ENCODE results near the gene TFF1. TPM values are rescaled to one million over a fixed set of nuclear protein-coding genes. Genes with fewer than 3 reads are reported as not detected.

TFF1 gene
- total RNA-seq, 2 donors from 2014 or later, result 0.97 to 1.7 TPM

DNA sequence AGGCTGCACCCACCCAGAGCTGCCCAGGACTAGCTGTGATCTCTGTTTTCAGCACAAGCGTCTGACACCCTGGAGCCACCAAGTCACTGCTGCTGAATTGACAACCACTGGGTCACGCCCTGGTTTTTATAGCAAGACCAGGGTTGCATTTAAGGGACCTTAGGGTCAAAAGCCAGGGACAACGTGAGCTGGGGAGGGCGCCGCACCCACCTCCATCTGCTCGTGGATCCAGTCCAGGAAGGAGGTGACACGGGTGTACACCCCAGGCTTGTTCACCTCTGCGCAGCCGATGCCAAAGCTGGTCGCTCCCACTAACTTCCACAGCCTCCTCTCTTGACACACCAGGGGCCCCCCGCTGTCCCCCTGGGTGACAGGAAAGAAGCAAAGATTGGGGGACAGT lies 9.2 kb upstream of the TFF1 start:
- no peak for ATAC-seq (replicated peaks in 1 of 2)
- Mint-ChIP-seq H3K9me3 (no peaks in the 10 kb centered on the region), H3K4me3 (peak overlapping the region; percentile 75), H3K27ac (peak overlapping the region; percentile 95), H3K36me3 (ENCODE audit: insufficient read depth in 2 of 2) (peaks cover 9 to 26% of the 10 kb centered on the region in 2 donors), H3K4me1 (ENCODE audit: low read depth) (peaks cover 50% of the 10 kb centered on the region), H3K27me3 (ENCODE audit: low read depth) (no peaks in the 10 kb centered on the region)
- DNase-seq, result no peak

DNA sequence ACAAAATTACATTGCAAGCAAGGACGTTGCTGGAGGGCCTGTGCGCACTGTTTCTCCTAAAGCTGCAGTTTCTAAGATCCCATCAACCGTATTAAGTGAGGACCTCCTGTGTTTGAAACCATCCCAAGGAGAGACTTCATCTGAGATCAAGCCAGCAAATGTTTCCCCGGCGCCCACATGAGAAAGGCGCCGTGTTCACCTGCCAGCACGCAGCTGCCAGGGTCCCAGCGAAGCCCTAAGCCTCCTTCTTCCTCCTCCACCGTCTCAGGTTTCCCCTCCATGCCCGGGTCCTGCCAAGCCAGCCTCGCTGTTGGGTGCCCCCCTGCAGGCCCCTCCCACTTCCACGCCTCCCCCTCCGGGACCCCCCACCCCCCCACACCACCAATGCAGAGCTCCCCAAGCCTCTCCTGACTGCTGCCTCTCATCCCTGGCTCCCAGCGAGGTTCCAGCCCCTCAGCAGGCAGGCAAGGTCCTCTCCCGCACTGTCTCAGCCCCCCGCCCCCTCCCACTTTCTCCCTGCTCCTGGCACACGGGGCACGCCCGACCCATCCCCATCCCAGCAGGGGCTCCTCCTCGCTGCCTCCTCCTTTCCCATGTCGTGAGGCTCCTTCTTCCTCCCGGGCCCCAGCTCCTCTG lies 8.6 kb upstream of the TFF1 start:
- DNase-seq (no peak), ATAC-seq (replicated peaks in 1 of 2) (peak; percentile 39 to 48)
- H3K36me3 Mint-ChIP-seq (ENCODE audit: insufficient read depth in 2 of 2), result peaks cover 9 to 26% of the 10 kb centered on the region in 2 donors
- H3K4me1 Mint-ChIP-seq (ENCODE audit: low read depth), result peaks cover 52% of the 10 kb centered on the region
- peak overlapping the region; percentile 75 for H3K4me3 Mint-ChIP-seq
- H3K9me3 Mint-ChIP-seq, result no peaks in the 10 kb centered on the region
- H3K27me3 Mint-ChIP-seq (ENCODE audit: low read depth), result no peaks in the 10 kb centered on the region
- H3K27ac Mint-ChIP-seq, result peak overlapping the region; percentile 95

DNA sequence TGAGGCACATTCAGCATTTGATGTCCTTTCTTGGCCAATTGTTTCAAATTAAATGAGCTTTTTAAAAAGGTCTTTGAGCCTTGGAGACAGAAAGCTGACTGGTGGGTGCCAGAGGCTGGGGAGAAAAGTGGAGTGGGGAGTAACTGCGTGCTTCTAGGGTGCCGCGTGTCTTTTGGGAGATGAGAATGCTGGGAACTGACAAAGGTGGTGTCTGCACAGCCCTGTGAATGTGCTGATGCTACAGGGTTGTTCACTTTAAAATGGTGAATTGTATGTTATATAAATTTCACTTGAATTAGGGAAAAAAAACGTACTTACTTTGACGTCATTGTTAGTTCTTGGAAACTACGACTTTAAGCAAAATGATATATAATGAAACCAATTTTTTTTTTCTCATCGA lies 8.1 kb upstream of the TFF1 start:
- H3K4me3 Mint-ChIP-seq, result peak overlapping the region; percentile 68 to 75
- ATAC-seq (replicated peaks in 1 of 2), result peak; percentile 40 to 52
- H3K36me3 Mint-ChIP-seq (ENCODE audit: insufficient read depth in 2 of 2), result peaks cover 9 to 26% of the 10 kb centered on the region in 2 donors
- no peaks in the 10 kb centered on the region for H3K9me3 Mint-ChIP-seq
- DNase-seq, result peak in 1 of 2 donors; percentile 17
- peaks cover 52% of the 10 kb centered on the region for H3K4me1 Mint-ChIP-seq (ENCODE audit: low read depth)
- H3K27me3 Mint-ChIP-seq (ENCODE audit: low read depth), result no peaks in the 10 kb centered on the region
- H3K27ac Mint-ChIP-seq, result peak overlapping the region; percentile 95

DNA sequence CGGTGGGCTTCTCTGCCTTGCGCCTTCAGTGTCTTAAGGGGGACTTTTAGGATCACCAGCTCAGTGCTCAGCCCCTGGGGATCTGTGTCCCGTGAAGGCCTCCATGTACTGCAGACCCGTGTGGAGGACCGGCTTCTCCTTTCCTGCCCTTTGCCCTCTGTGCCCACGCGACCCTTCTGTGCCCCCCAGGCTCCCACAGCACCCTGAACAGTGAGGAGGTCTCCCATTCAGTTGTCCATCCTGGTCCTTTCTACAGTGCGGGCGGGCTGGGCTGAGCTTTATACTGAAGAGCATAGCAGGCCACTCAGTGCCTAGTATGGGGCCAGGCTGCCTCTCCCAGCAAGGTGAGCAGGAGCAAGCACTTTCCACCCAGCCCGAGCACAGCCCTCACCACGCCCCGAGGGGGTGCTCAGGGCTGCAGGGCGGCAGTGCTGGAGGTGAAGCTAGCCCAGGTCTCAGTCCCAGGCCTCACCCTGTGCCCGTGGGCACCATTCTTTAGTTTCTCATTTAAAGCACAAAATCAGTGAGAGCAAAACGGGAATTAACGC lies 7.6 kb upstream of the TFF1 start:
- Mint-ChIP-seq H3K9me3 (no peaks in the 10 kb centered on the region), H3K36me3 (ENCODE audit: insufficient read depth in 2 of 2) (peaks cover 9 to 30% of the 10 kb centered on the region in 2 donors), H3K4me3 (peak overlapping the region; percentile 68 to 75), H3K27me3 (ENCODE audit: low read depth) (no peaks in the 10 kb centered on the region), H3K27ac (peak overlapping the region; percentile 95), H3K4me1 (ENCODE audit: low read depth) (peaks cover 56% of the 10 kb centered on the region)
- no peak for DNase-seq
- ATAC-seq (replicated peaks in 1 of 2), result peak; percentile 4 to 6

DNA sequence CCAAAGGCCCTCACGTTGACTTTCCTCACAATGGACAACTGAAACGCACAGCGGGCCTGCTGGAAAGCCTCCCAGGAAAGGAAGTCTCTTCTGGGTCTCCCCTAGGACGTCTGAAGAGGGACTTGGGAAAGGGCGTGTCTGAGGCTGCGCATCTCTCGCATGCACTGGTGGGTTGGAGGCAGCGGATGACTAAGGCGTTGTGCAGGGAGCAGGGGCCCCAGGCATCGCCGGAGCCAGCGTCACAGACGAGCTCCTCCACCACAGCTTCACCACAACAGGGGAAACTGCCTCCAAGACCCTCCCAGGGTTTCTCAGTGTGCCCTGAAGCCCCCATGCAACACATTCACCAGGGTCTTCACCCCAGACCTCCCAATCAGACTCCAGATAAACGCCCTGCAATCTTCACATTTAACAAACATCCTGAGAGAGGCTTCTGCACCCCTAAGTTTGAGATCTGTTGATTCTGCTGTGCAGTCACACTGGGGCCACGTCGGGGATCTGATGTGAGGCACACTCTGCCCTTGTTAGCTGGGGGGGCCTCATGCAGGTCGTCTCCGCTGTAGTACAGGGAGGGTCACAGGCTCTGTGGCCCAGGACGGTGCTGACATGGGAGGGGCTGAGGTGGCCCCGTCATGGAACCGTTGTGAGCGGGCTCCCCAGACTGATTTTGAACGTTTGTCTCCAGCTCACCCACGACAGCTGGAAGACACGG lies 7.0 kb upstream of the TFF1 start:
- Mint-ChIP-seq H3K27me3 (ENCODE audit: low read depth) (no peaks in the 10 kb centered on the region), H3K36me3 (ENCODE audit: insufficient read depth in 2 of 2) (peaks cover 9 to 32% of the 10 kb centered on the region in 2 donors), H3K4me1 (ENCODE audit: low read depth) (peaks cover 62% of the 10 kb centered on the region), H3K27ac (peak overlapping the region; percentile 82), H3K9me3 (no peaks in the 10 kb centered on the region), H3K4me3 (peak overlapping the region; percentile 62 to 75)
- peak; percentile 78 for ATAC-seq (replicated peaks in 1 of 2)
- peak; percentile 65 to 74 for DNase-seq

DNA sequence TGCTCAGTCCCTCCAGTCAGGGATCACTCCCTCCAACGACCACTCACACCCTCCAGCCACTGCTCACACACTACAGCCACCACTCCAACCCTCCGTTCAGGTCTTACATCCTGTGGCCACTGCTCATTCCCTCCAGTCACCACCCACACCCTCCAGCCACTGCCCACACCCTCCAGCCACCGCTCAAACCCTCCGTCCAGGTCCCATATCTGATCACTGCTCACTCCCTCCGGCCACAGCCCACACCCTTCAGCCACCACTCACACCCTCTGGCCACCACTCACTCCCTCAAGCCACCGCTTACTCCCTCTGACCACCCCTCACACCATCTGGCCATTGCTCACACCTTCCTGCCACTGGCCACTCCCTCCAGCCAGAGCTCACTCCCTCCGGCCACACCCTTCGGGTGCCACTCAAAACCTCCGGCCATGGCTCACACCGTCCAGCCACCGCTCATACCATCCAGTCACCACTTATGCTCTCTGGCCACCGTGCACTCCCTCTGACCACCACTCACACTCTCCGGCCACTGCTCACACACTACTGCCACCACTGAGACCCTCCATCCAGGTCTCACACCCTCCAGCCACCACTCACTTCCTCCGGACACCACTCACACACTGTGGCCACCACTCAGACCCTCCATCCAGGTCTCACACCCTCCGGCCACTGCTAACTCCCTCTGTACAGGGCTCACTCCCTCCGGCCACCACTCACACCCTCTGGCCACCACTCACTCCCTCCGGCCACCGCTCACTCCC lies 4.7 kb upstream of the TFF1 start:
- Mint-ChIP-seq H3K27ac (peak overlapping the region; percentile 24), H3K27me3 (ENCODE audit: low read depth) (no peaks in the 10 kb centered on the region), H3K36me3 (ENCODE audit: insufficient read depth in 2 of 2) (peaks cover 3 to 31% of the 10 kb centered on the region in 2 donors), H3K4me3 (peak overlapping the region; percentile 7 to 75), H3K4me1 (ENCODE audit: low read depth) (peaks cover 74% of the 10 kb centered on the region), H3K9me3 (no peaks in the 10 kb centered on the region)
- ATAC-seq (replicated peaks in 1 of 2) (no peak), DNase-seq (no peak)

DNA sequence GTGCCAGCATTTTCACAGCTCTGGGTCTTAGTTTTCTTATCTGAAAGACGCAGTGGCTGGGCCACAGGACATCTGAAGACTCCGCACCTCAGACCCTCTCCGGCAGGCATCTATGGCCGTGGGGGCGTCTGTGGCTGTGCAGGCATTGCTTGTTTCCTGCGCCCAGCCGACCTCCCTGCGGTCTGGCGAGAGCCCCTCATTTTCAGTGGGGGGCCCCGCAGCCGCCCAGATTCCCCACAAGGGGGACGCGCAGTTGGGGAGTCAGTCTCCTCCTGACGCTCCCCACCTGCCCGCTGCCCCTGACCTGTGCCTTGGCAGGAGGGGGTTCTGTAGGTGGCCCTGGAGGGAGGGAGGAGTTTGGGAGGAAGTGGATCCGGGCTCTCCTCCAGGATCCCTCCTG lies 3.5 kb upstream of the TFF1 start:
- no peak overlapping the region for H3K27ac Mint-ChIP-seq
- peaks cover 67% of the 10 kb centered on the region for H3K4me1 Mint-ChIP-seq (ENCODE audit: low read depth)
- H3K4me3 Mint-ChIP-seq, result no peak overlapping the region
- H3K9me3 Mint-ChIP-seq, result no peaks in the 10 kb centered on the region
- DNase-seq, result no peak
- peaks cover 3 to 31% of the 10 kb centered on the region in 2 donors for H3K36me3 Mint-ChIP-seq (ENCODE audit: insufficient read depth in 2 of 2)
- ATAC-seq (replicated peaks in 1 of 2), result no peak
- no peaks in the 10 kb centered on the region for H3K27me3 Mint-ChIP-seq (ENCODE audit: low read depth)

DNA sequence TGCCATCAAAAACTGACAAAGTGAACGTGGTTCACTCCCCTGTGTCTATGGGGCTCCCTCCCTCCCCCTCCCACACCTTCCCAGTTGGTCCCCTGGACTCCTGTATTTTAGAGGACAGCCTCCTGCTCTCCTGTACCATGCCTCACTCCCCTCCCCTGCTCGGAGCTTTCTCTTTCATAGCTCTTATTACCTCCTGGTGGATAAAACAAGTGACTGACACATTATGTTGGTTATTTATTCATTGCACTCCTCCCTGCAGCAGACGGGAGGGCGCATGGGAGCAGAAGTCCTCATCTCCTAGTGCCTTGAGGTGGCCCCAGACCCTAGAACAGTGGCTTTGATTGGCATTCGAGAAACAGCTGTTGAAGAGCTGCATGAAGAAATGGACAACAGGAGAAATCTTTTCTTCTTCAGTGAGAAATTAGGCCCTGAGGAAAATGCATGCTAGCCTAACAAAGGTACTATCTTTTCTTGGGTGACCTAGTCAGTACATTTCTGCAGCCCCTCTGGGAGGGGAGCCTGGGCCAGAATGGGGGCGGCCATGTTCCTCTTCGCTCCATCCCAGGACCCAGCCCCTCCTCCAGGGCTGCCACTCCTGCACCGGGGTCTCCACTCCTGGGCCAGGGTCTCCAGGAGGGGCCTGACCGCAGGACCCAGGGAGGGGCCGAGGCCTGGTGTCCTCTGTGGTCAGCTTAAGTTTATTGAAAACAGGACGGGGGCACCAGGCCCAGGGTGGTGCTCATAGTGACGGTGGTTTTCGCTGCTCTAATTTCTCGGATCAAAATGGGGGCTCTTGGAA lies 1.2 kb upstream of the TFF1 start:
- Mint-ChIP-seq H3K36me3 (ENCODE audit: insufficient read depth in 2 of 2) (peaks cover 3 to 25% of the 10 kb centered on the region in 2 donors), H3K4me3 (peak overlapping the region in 1 of 2 donors; percentile 36), H3K27me3 (ENCODE audit: low read depth) (no peaks in the 10 kb centered on the region), H3K4me1 (ENCODE audit: low read depth) (peaks cover 59% of the 10 kb centered on the region), H3K27ac (peak overlapping the region; percentile 78), H3K9me3 (no peaks in the 10 kb centered on the region)
- DNase-seq, result no peak
- no peak for ATAC-seq (replicated peaks in 1 of 2)

DNA sequence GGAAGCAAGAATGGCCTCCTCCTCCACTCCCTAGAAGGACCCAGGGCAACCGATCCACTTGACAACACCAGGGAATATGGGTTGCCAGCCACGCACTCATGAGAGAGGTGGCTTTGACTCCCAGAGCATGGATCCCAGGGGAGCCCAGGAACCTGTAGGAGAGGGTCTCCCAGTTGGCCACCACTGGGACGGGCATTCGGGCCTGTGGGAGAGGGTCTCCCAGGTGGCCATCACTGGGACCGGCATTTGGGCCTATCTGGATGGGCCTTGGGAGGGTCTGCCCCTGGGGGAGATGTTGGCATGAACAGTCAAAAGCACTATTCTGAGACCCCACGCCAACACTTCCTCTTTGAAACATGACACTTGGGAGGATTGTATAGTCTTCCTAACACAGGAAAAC lies 565 bp downstream of the TFF1 start:
- H3K36me3 Mint-ChIP-seq (ENCODE audit: insufficient read depth in 2 of 2), result peaks cover 0 to 8% of the 10 kb centered on the region in 2 donors

DNA sequence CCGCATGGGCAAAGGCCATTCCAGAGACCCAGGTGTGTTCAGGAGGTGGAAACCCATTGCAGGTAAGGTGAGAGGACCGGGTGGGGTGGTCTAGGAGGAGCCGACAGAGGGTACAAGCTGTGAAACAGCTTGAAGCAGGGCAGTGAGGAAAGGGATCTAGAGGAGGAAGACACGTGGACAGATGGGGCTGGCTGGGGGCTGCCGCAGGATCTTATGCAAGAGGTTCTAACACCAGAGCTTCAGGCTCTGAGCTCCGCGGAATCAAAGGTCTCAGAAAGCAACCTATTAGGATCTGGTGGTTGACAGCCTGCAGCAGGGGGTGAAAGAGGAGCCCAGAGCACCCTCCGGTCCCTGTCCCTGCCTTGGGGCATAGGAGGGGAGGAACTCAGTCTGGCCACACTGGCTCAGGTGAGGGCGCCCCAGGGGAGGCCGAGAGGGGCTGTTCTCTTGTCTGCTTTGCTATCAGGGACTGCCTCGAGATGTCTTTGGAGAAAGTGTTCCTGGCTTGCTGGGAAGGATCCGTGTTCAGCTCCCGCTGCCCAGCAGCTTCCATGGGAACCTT lies 1.9 kb downstream of the TFF1 start:
- peaks cover 0 to 6% of the 10 kb centered on the region in 2 donors for H3K36me3 Mint-ChIP-seq (ENCODE audit: insufficient read depth in 2 of 2)
- ATAC-seq (replicated peaks in 1 of 2), result no peak
- H3K27ac Mint-ChIP-seq, result no peak overlapping the region
- no peak overlapping the region for H3K4me3 Mint-ChIP-seq
- no peaks in the 10 kb centered on the region for H3K27me3 Mint-ChIP-seq (ENCODE audit: low read depth)
- peaks cover 40% of the 10 kb centered on the region for H3K4me1 Mint-ChIP-seq (ENCODE audit: low read depth)
- no peaks in the 10 kb centered on the region for H3K9me3 Mint-ChIP-seq
- no peak for DNase-seq

More for the DNA sequence above, 565 bp downstream of the TFF1 start:
- H3K9me3 Mint-ChIP-seq, result no peaks in the 10 kb centered on the region
- peaks cover 43% of the 10 kb centered on the region for H3K4me1 Mint-ChIP-seq (ENCODE audit: low read depth)
- DNase-seq, result no peak
- ATAC-seq (replicated peaks in 1 of 2), result no peak
- no peak overlapping the region for H3K4me3 Mint-ChIP-seq
- no peak overlapping the region for H3K27ac Mint-ChIP-seq
- no peaks in the 10 kb centered on the region for H3K27me3 Mint-ChIP-seq (ENCODE audit: low read depth)

DNA sequence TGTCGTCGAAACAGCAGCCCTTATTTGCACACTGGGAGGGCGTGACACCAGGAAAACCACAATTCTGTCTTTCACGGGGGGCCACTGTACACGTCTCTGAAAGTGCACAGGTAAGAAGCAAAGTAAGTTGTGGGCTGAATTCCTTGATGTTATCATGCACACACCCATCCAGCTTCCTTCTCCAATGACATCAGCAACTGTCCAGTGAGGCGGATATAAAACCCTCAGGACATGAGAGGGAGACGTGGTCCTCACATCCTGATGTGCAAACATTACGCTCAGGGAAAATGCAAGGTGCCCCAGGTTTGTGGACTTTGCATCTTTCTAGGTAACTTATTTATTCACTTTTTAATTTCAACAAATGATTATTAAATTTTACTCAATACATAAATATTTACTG lies 3.0 kb downstream of the TFF1 start:
- Mint-ChIP-seq H3K4me3 (no peak overlapping the region), H3K27me3 (ENCODE audit: low read depth) (no peaks in the 10 kb centered on the region), H3K9me3 (no peaks in the 10 kb centered on the region), H3K27ac (no peak overlapping the region), H3K36me3 (ENCODE audit: insufficient read depth in 2 of 2) (no peaks in the 10 kb centered on the region), H3K4me1 (ENCODE audit: low read depth) (peaks cover 30% of the 10 kb centered on the region)
- ATAC-seq (replicated peaks in 1 of 2), result no peak
- DNase-seq, result no peak

DNA sequence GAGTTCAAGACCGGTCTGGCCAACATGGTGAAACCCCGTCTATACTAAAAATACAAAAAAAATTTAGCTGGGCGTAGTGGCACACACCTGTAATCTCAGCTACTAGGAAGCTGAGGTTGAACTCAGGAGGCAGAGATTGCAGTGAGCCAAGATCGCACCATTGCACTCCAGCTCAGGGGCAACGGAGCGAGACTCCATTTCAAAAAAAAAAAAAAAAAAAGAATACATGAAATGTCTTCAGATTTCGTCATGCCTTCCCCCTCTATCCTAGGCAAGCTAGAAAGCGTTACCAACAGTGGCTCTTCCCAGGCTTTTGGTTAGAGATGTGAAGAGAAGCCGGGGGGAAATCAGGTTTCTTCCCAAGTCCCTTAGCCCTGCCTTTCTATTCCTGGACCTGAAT lies 3.6 kb downstream of the TFF1 start:
- Mint-ChIP-seq H3K9me3 (no peaks in the 10 kb centered on the region), H3K36me3 (ENCODE audit: insufficient read depth in 2 of 2) (no peaks in the 10 kb centered on the region), H3K4me1 (ENCODE audit: low read depth) (peaks cover 24% of the 10 kb centered on the region), H3K27ac (no peak overlapping the region), H3K27me3 (ENCODE audit: low read depth) (no peaks in the 10 kb centered on the region), H3K4me3 (no peak overlapping the region)
- DNase-seq (no peak), ATAC-seq (replicated peaks in 1 of 2) (no peak)

Measured in activated T-cell treated with anti-CD3 and anti-CD28 coated beads, Interleukin-2, amount 50 U/mL, for 72 hours (primary cell).